Tibial artery (tissue), 4 donors: Measurements from ENCODE around the gene NCOA3.

Experiments used
- DNase-seq, 2 donors: peaks; one replicate each; pipeline ENCODE4 v3.0.0-alpha.2; 2019
- H3K27ac ChIP-seq, 2 donors: fragments of 200-600 bp; sonication (generic) in 1 of 2; 1 replicate in 1 of 2; 2 replicates in 1 of 2; pipeline ENCODE4 v1.5.1; 2018 to 2019; ENCODE audit warnings: mild to moderate bottlenecking in 1 of 2
- H3K27me3 ChIP-seq, 2 donors: fragments of 200-600 bp; sonication (generic) in 1 of 2; one replicate each; pipeline versions ENCODE4 v1.5.1 to v1.6.0; 2016 to 2019
- H3K36me3 ChIP-seq, 3 donors: fragments of 200-600 bp; sonication (generic) in 2 of 3; one replicate each; pipeline ENCODE4 v1.5.1; 2016 to 2019; ENCODE audit warnings: mild to moderate bottlenecking in 2 of 3
- H3K4me1 ChIP-seq, 4 donors: fragments of 200-600 bp; sonication (generic) in 2 of 4; 1 replicate in 3 of 4; 2 replicates in 1 of 4; pipeline ENCODE4 v1.5.1; 2016 to 2019
- H3K4me3 ChIP-seq, 2 donors: fragments of 200-600 bp; sonication (generic) in 1 of 2; 1 replicate in 1 of 2; 2 replicates in 1 of 2; pipeline ENCODE4 v1.5.1; 2018 to 2019; ENCODE audit warnings: mild to moderate bottlenecking in 2 of 2
- H3K9me3 ChIP-seq, 3 donors: fragments of 200-600 bp; sonication (generic) in 1 of 3; one replicate each; pipeline ENCODE4 v1.5.1; 2016 to 2019
- CTCF ChIP-seq, 2 experiments: fragments of 200-600 bp in 1 of 2; fragments of 450-650 bp in 1 of 2; IDR thresholded peaks; one replicate each; pipeline ENCODE4 v1.5.1; 2017 to 2019; ENCODE audit warnings: antibody characterized with exemption in 2 of 2, mild to moderate bottlenecking in 1 of 2, moderate library complexity in 1 of 2
- intact Hi-C: fragments of 100-400 bp; cut with DNase I; formaldehyde crosslinking; loops from one replicate; pipeline ENCODE4 v1.15.0; 2023; ENCODE audit warnings: low total_unique reads

NCOA3 gene

GRCh38 chr20:47668313-47669151 is 166.8 kb downstream of the NCOA3 start:
- no peak overlapping the region for H3K4me3 ChIP-seq
- TF ChIP-seq CTCF (IDR thresholded peaks at IDR 0.05) = no peak
- peaks cover 0 to 7% (median 4%) of the 10 kb centered on the region in 4 donors for H3K4me1 ChIP-seq
- H3K27me3 ChIP-seq = no peaks in the 10 kb centered on the region
- no peaks in the 10 kb centered on the region for H3K9me3 ChIP-seq
- intact Hi-C loops = no loop called here
- peak in 1 of 2 donors; percentile 51 for DNase-seq
- no peak overlapping the region for H3K27ac ChIP-seq
- H3K36me3 ChIP-seq = peaks cover 0 to 60% (median 13%) of the 10 kb centered on the region in 3 donors

- intact Hi-C loops = no loop called here
- Histone ChIP-seq H3K9me3 (no peaks in the 10 kb centered on the region), H3K4me1 (peaks cover 0 to 2% (median under 1%) of the 10 kb centered on the region in 4 donors)
Observed at GRCh38 chr20:47669152-47669425, 167.4 kb downstream of the NCOA3 start.

GRCh38 chr20:47669489-47669888 is 167.8 kb downstream of the NCOA3 start:
- DNase-seq = peak in 1 of 2 donors; percentile 35
- no peak for TF ChIP-seq CTCF (IDR thresholded peaks at IDR 0.05)
- H3K27ac ChIP-seq = no peak overlapping the region
- H3K4me3 ChIP-seq = no peak overlapping the region
- H3K4me1 ChIP-seq = no peaks in the 10 kb centered on the region
- intact Hi-C loops = no loop called here
- H3K36me3 ChIP-seq = peaks cover 0 to 60% (median 13%) of the 10 kb centered on the region in 3 donors
- H3K27me3 ChIP-seq = no peaks in the 10 kb centered on the region
- no peaks in the 10 kb centered on the region for H3K9me3 ChIP-seq

More at GRCh38 chr20:47669152-47669425, 167.4 kb downstream of the NCOA3 start:
- H3K27ac ChIP-seq = no peak overlapping the region
- H3K4me3 ChIP-seq = no peak overlapping the region
- TF ChIP-seq CTCF (IDR thresholded peaks at IDR 0.05) = no peak
- H3K27me3 ChIP-seq = no peaks in the 10 kb centered on the region
- DNase-seq = peak in 1 of 2 donors; percentile 50
- peaks cover 0 to 60% (median 13%) of the 10 kb centered on the region in 3 donors for H3K36me3 ChIP-seq

- Histone ChIP-seq H3K36me3 (peaks cover 0 to 60% (median 17%) of the 10 kb centered on the region in 3 donors), H3K27me3 (no peaks in the 10 kb centered on the region), H3K9me3 (no peaks in the 10 kb centered on the region), H3K4me1 (no peaks in the 10 kb centered on the region), H3K27ac (no peak overlapping the region), H3K4me3 (no peak overlapping the region)
- intact Hi-C loops = no loop called here
- no peak for DNase-seq
- TF ChIP-seq CTCF (IDR thresholded peaks at IDR 0.05) = no peak
Observed at GRCh38 chr20:47669927-47670890, 168.5 kb downstream of the NCOA3 start.

- Histone ChIP-seq H3K36me3 (peaks cover 0 to 57% (median 11%) of the 10 kb centered on the region in 3 donors), H3K4me1 (no peaks in the 10 kb centered on the region), H3K9me3 (no peaks in the 10 kb centered on the region), H3K4me3 (no peak overlapping the region), H3K27me3 (no peaks in the 10 kb centered on the region), H3K27ac (no peak overlapping the region)
- intact Hi-C loops = no loop called here
- no peak for DNase-seq
- TF ChIP-seq CTCF (IDR thresholded peaks at IDR 0.05) = no peak
Observed at GRCh38 chr20:47670913-47671312, 169.2 kb downstream of the NCOA3 start.
